CD8-positive, alpha-beta memory T cell (primary cell): ENCODE data around the gene UBE2G2. TPM values are rescaled to one million over a fixed set of nuclear protein-coding genes. Genes with fewer than 3 reads are reported as not detected.

Source experiments
- CTCF ChIA-PET: fragments of 350-600 bp; sonication (Branson Sonifier 250); formaldehyde crosslinking; loops from one replicate; lab custom pipeline; 2021; ENCODE audit warnings: antibody characterized with exemption; lab: Charles Lee
- POLR2A ChIA-PET: fragments of 350-600 bp; sonication (Branson Sonifier 250); formaldehyde crosslinking; loops from one replicate; lab custom pipeline; 2021; ENCODE audit warnings: antibody characterized with exemption; lab: Charles Lee
- DNase-seq, 5 donors: peaks; one replicate each; pipeline versions ENCODE4 v3.0.0 to v3.0.0-alpha.2; 2020 to 2022; ENCODE audit warnings: mixed read lengths in 1 of 5
- H3K27ac ChIP-seq: one replicate; pipeline ENCODE4 v1.7.0; 2013; ENCODE audit warnings: low read depth, mild to moderate bottlenecking, low read length, moderate library complexity
- H3K27me3 ChIP-seq: 2 replicates; pipeline ENCODE4 v1.7.0; 2013; ENCODE audit warnings: low read length, mild to moderate bottlenecking; ENCODE audit not compliant: insufficient read depth, poor library complexity, severe bottlenecking
- H3K36me3 ChIP-seq: 2 replicates; pipeline ENCODE4 v1.7.0; 2013; ENCODE audit warnings: mild to moderate bottlenecking, low read length, moderate library complexity; ENCODE audit not compliant: insufficient read depth
- H3K4me1 ChIP-seq: 2 replicates; pipeline ENCODE4 v1.7.0; 2013; ENCODE audit warnings: mild to moderate bottlenecking, low read length, moderate library complexity; ENCODE audit not compliant: insufficient read depth
- H3K4me3 ChIP-seq: 2 replicates; pipeline ENCODE4 v1.7.0; 2013; ENCODE audit warnings: mild to moderate bottlenecking, low read length
- H3K9me3 ChIP-seq: 2 replicates; pipeline ENCODE4 v1.7.0; 2013; ENCODE audit warnings: mild to moderate bottlenecking, low read length
- H3K27ac Mint-ChIP-seq, 8 donors: one replicate each; pipeline ENCODE4 v1.8.0; 2020 to 2021; ENCODE audit warnings: mixed read lengths in 8 of 8, mild to moderate bottlenecking in 6 of 8, inconsistent platforms in 3 of 8, moderate library complexity in 3 of 8
- H3K27me3 Mint-ChIP-seq, 2 donors: one replicate each; pipeline ENCODE4 v1.8.0; 2020 to 2021; ENCODE audit warnings: mixed read lengths in 2 of 2, mild to moderate bottlenecking in 1 of 2, moderate library complexity in 1 of 2
- H3K36me3 Mint-ChIP-seq, 3 donors: one replicate each; pipeline ENCODE4 v1.8.0; 2020 to 2021; ENCODE audit warnings: mixed read lengths in 3 of 3, inconsistent platforms in 1 of 3, mild to moderate bottlenecking in 1 of 3
- H3K4me1 Mint-ChIP-seq, 3 donors: one replicate each; pipeline ENCODE4 v1.8.0; 2020 to 2021; ENCODE audit warnings: mixed read lengths in 3 of 3, inconsistent platforms in 1 of 3, mild to moderate bottlenecking in 1 of 3
- H3K4me3 Mint-ChIP-seq, 7 donors: one replicate each; pipeline ENCODE4 v1.8.0; 2020 to 2021; ENCODE audit warnings: mixed read lengths in 7 of 7, mild to moderate bottlenecking in 6 of 7, moderate library complexity in 4 of 7, inconsistent platforms in 2 of 7
- H3K9me3 Mint-ChIP-seq, 5 donors: one replicate each; pipeline ENCODE4 v1.8.0; 2020 to 2022; ENCODE audit warnings: mixed read lengths in 5 of 5, mild to moderate bottlenecking in 3 of 5, moderate library complexity in 2 of 5, inconsistent platforms in 1 of 5
- polyA plus RNA-seq: library from polyadenylated mRNA; unstranded; fragments of 300-500 nt; fragmentation: Illumina TruSeq; gene quantifications from one replicate; pipeline ENCODE4 v1.2.3, GENCODE V29; 2021
- total RNA-seq, 2 experiments: library from RNA; stranded (reverse); gene quantifications; one replicate each; pipeline ENCODE4 v1.2.3, GENCODE V29; 2021

UBE2G2 gene
- total and polyA plus RNA-seq, 3 experiments from 2014 or later: 60.1 to 116 (median 112) TPM

GRCh38 chr21:44742418-44743153, 59.0 kb downstream of the UBE2G2 start:
- peak in 2 of 5 donors; percentile 28 to 33 for DNase-seq
- Mint-ChIP-seq H3K4me3 (no peak overlapping the region), H3K4me1 (peaks cover 2 to 8% (median 7%) of the 10 kb centered on the region in 3 donors), H3K36me3 (no peaks in the 10 kb centered on the region), H3K27ac (peak overlapping the region in 5 of 8 donors; percentile 33 to 77 (median 52)), H3K27me3 (no peaks in the 10 kb centered on the region), H3K9me3 (no peaks in the 10 kb centered on the region)
- H3K4me1 ChIP-seq: no peaks in the 10 kb centered on the region
- CTCF ChIA-PET: interaction anchor here (0.7 to 7.6 kb wide), 21 partner anchors 11 to 246 kb away, joined by 3 to 134 read pairs (median 3); partner anchors contain the start of genes KRTAP12-3 and KRTAP12-4
- POLR2A ChIA-PET: interaction anchor here (0.6 to 1.1 kb wide), 3 partner anchors 29 to 232 kb away, joined by 3 to 4 read pairs (median 3); no protein-coding TSS in a partner anchor
- H3K36me3 ChIP-seq: no peaks in the 10 kb centered on the region
- no peak overlapping the region for H3K4me3 ChIP-seq
- no peak overlapping the region for H3K27ac ChIP-seq
- H3K27me3 ChIP-seq: no peaks in the 10 kb centered on the region
- H3K9me3 ChIP-seq: no peaks in the 10 kb centered on the region

DNA sequence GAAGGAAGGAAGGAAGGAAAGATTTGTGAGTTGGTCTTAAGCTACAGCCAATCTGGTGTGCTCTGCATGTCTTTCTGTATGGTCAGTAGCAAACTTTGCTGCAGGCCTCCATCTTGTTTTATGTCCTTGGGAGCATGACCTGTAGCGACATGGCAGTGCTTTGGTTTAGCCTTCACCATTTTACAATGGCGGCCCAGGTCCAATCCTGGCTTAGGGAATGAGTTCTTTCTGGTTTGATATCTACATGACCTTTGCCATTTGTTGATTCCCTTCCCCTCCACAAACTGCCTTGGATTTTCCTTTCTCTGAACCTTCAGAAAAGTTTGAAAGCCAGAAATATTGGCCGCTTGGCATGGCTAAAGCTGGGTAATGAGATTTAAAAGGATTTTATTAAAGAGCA, 59.7 kb downstream of the UBE2G2 start:
- ChIA-PET POLR2A (interaction anchor here (0.6 to 1.1 kb wide), 3 partner anchors 28 to 231 kb away, joined by 3 to 4 read pairs (median 3); no protein-coding TSS in a partner anchor), CTCF (interaction anchor here (0.8 to 7.6 kb wide), 20 partner anchors 11 to 245 kb away, joined by 3 to 134 read pairs (median 3); partner anchors contain the start of genes KRTAP12-3 and KRTAP12-4)
- Histone ChIP-seq H3K4me1 (no peaks in the 10 kb centered on the region), H3K27ac (no peak overlapping the region), H3K4me3 (no peak overlapping the region), H3K36me3 (no peaks in the 10 kb centered on the region), H3K27me3 (no peaks in the 10 kb centered on the region), H3K9me3 (no peaks in the 10 kb centered on the region)
- H3K27me3 Mint-ChIP-seq: peaks cover 0 to 1% of the 10 kb centered on the region in 2 donors
- no peak overlapping the region for H3K4me3 Mint-ChIP-seq
- H3K4me1 Mint-ChIP-seq: peaks cover 2 to 8% (median 7%) of the 10 kb centered on the region in 3 donors
- peak overlapping the region in 1 of 8 donors; percentile 33 for H3K27ac Mint-ChIP-seq
- H3K36me3 Mint-ChIP-seq: no peaks in the 10 kb centered on the region
- DNase-seq: no peak
- H3K9me3 Mint-ChIP-seq: no peaks in the 10 kb centered on the region

- Histone ChIP-seq H3K9me3 (no peaks in the 10 kb centered on the region), H3K4me3 (no peak overlapping the region), H3K4me1 (no peaks in the 10 kb centered on the region), H3K27me3 (no peaks in the 10 kb centered on the region), H3K36me3 (no peaks in the 10 kb centered on the region), H3K27ac (no peak overlapping the region)
- H3K4me3 Mint-ChIP-seq: no peak overlapping the region
- peaks cover 0 to 1% of the 10 kb centered on the region in 2 donors for H3K27me3 Mint-ChIP-seq
- H3K9me3 Mint-ChIP-seq: no peaks in the 10 kb centered on the region
- H3K36me3 Mint-ChIP-seq: no peaks in the 10 kb centered on the region
- H3K27ac Mint-ChIP-seq: peak overlapping the region in 3 of 8 donors; percentile 35 to 58 (median 48)
- POLR2A ChIA-PET: no interaction called here
- CTCF ChIA-PET: interaction anchor here (1.0 to 7.6 kb wide), 3 partner anchors 53 to 230 kb away, joined by 3 to 134 read pairs (median 19); no protein-coding TSS in a partner anchor
- peaks cover 2 to 8% (median 7%) of the 10 kb centered on the region in 3 donors for H3K4me1 Mint-ChIP-seq
- no peak for DNase-seq
Measured at GRCh38 chr21:44740742-44741141, 60.9 kb downstream of the UBE2G2 start.

- Histone ChIP-seq H3K27me3 (no peaks in the 10 kb centered on the region), H3K36me3 (no peaks in the 10 kb centered on the region), H3K4me1 (no peaks in the 10 kb centered on the region), H3K4me3 (no peak overlapping the region), H3K9me3 (no peaks in the 10 kb centered on the region), H3K27ac (no peak overlapping the region)
- Mint-ChIP-seq H3K36me3 (no peaks in the 10 kb centered on the region), H3K4me1 (peaks cover 2 to 8% (median 7%) of the 10 kb centered on the region in 3 donors), H3K4me3 (no peak overlapping the region), H3K27ac (peak overlapping the region in 1 of 8 donors; percentile 8), H3K27me3 (peaks cover 0 to 1% of the 10 kb centered on the region in 2 donors), H3K9me3 (no peaks in the 10 kb centered on the region)
- POLR2A ChIA-PET: no interaction called here
- CTCF ChIA-PET: interaction anchor here (4.0 to 7.6 kb wide), 2 partner anchors 54 to 229 kb away, joined by 19 to 134 read pairs; no protein-coding TSS in a partner anchor
- DNase-seq: no peak
Measured at GRCh38 chr21:44739316-44739715, 62.3 kb downstream of the UBE2G2 start.

- Histone ChIP-seq H3K4me1 (no peaks in the 10 kb centered on the region), H3K27ac (no peak overlapping the region), H3K4me3 (no peak overlapping the region), H3K27me3 (no peaks in the 10 kb centered on the region), H3K36me3 (no peaks in the 10 kb centered on the region), H3K9me3 (no peaks in the 10 kb centered on the region)
- no peak for DNase-seq
- Mint-ChIP-seq H3K36me3 (no peaks in the 10 kb centered on the region), H3K4me3 (no peak overlapping the region), H3K27ac (peak overlapping the region in 1 of 8 donors; percentile 84), H3K9me3 (no peaks in the 10 kb centered on the region), H3K4me1 (peaks cover 2 to 8% (median 7%) of the 10 kb centered on the region in 3 donors), H3K27me3 (peaks cover 0 to 1% of the 10 kb centered on the region in 2 donors)
- ChIA-PET POLR2A (no interaction called here), CTCF (interaction anchor here (7.6 kb wide), 1 partner anchor 228 kb away, joined by 134 read pairs; no protein-coding TSS in a partner anchor)
Measured at GRCh38 chr21:44738621-44739020, 63.0 kb downstream of the UBE2G2 start.

GRCh38 chr21:44737706-44738354, 63.8 kb downstream of the UBE2G2 start:
- no peaks in the 10 kb centered on the region for H3K27me3 ChIP-seq
- Mint-ChIP-seq H3K9me3 (no peaks in the 10 kb centered on the region), H3K4me3 (no peak overlapping the region), H3K27me3 (peaks cover 3% of the 10 kb centered on the region in 2 donors), H3K4me1 (peaks cover 2 to 8% (median 7%) of the 10 kb centered on the region in 3 donors), H3K27ac (no peak overlapping the region), H3K36me3 (no peaks in the 10 kb centered on the region)
- no peaks in the 10 kb centered on the region for H3K9me3 ChIP-seq
- no peak overlapping the region for H3K4me3 ChIP-seq
- POLR2A ChIA-PET: no interaction called here
- H3K27ac ChIP-seq: no peak overlapping the region
- H3K36me3 ChIP-seq: no peaks in the 10 kb centered on the region
- CTCF ChIA-PET: interaction anchor here (7.6 kb wide), 1 partner anchor 227 kb away, joined by 134 read pairs; no protein-coding TSS in a partner anchor
- no peaks in the 10 kb centered on the region for H3K4me1 ChIP-seq
- no peak for DNase-seq

GRCh38 chr21:44736291-44737004, 65.2 kb downstream of the UBE2G2 start:
- Histone ChIP-seq H3K4me1 (no peaks in the 10 kb centered on the region), H3K4me3 (no peak overlapping the region), H3K27ac (no peak overlapping the region), H3K27me3 (no peaks in the 10 kb centered on the region), H3K36me3 (no peaks in the 10 kb centered on the region), H3K9me3 (no peaks in the 10 kb centered on the region)
- no peak overlapping the region for H3K4me3 Mint-ChIP-seq
- ChIA-PET CTCF (interaction anchor here (2.9 kb wide), 1 partner anchor 226 kb away, joined by 9 read pairs; no protein-coding TSS in a partner anchor), POLR2A (no interaction called here)
- no peak for DNase-seq
- no peaks in the 10 kb centered on the region for H3K36me3 Mint-ChIP-seq
- peaks cover 3 to 8% of the 10 kb centered on the region in 2 donors for H3K27me3 Mint-ChIP-seq
- H3K4me1 Mint-ChIP-seq: no peaks in the 10 kb centered on the region
- peak overlapping the region in 1 of 8 donors; percentile 17 for H3K27ac Mint-ChIP-seq
- no peaks in the 10 kb centered on the region for H3K9me3 Mint-ChIP-seq
